ENCODE results near the gene EIF4E1B.

DNA sequence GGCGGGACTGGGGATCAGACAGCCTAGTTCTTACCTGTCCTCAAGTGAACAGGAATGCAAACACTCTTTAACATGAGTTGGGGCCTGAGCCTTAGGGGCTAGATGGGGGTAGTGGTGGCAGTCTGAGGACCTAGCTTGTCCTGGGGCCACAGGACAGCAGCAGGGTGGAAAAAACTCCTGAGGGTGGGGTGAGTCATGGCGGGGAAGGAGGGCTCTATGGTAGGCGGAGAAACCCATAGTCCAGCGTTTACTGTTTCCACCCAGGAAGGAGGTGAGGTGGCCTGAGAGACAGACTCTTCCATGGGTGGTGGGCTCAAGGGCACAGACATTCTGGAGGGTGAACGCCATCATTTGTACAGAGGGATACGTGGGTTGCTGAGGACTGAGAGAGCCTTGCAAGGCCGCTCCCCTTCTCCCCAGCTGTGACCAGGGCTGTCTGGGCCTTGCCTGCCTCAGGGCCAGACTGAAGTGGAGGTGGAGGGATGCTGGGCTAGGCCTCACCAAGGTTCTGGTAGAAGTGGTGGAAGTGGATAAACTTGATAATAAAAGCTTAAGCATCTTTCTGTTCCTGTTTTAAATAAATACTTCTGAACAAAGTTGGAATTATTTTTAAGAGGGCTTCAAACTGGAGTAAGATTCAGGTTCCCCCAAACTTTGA lies 15.7 kb downstream of the EIF4E1B start:
- TF ChIP-seq, protein P1, sequence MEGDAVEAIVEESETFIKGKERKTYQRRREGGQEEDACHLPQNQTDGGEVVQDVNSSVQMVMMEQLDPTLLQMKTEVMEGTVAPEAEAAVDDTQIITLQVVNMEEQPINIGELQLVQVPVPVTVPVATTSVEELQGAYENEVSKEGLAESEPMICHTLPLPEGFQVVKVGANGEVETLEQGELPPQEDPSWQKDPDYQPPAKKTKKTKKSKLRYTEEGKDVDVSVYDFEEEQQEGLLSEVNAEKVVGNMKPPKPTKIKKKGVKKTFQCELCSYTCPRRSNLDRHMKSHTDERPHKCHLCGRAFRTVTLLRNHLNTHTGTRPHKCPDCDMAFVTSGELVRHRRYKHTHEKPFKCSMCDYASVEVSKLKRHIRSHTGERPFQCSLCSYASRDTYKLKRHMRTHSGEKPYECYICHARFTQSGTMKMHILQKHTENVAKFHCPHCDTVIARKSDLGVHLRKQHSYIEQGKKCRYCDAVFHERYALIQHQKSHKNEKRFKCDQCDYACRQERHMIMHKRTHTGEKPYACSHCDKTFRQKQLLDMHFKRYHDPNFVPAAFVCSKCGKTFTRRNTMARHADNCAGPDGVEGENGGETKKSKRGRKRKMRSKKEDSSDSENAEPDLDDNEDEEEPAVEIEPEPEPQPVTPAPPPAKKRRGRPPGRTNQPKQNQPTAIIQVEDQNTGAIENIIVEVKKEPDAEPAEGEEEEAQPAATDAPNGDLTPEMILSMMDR (IDR thresholded peaks at IDR 0.05): no peak
- no peak for TF ChIP-seq POLR2A (IDR thresholded peaks at IDR 0.05)
